AG04450 (cell line): ENCODE measurements around the gene ATP2B2. TPM values are rescaled to one million over a fixed set of nuclear protein-coding genes. Genes with fewer than 3 reads are reported as not detected.

Experiments
- CTCF ChIA-PET: fragments of 300-600, 350-600 bp; formaldehyde crosslinking; extraction: SDS; loops from one replicate; lab custom pipeline; 2022; ENCODE audit warnings: antibody characterized with exemption, inconsistent platforms; lab: Charles Lee
- POLR2A ChIA-PET: fragments of 350-600 bp; formaldehyde crosslinking; extraction: SDS; loops from one replicate; lab custom pipeline; 2021; ENCODE audit warnings: antibody characterized with exemption, inconsistent platforms; lab: Yijun Ruan, JAX
- DNase-seq: peaks from one replicate; pipeline ENCODE4 v3.0.0-alpha.2; 2011; ENCODE audit warnings: low read depth, low spot score
- H3K27ac ChIP-seq: one replicate; pipeline ENCODE4 v1.5.1; 2012; ENCODE audit warnings: low read depth, low read length, control low read depth
- H3K27me3 ChIP-seq: one replicate; pipeline ENCODE4 v1.6.0; 2012; ENCODE audit warnings: low read length; ENCODE audit not compliant: control insufficient read depth, insufficient read depth
- H3K4me3 ChIP-seq: 2 replicates; pipeline ENCODE4 v1.5.1; 2011; ENCODE audit warnings: mild to moderate bottlenecking, low read depth, low read length, control low read depth
- H3K9me3 ChIP-seq: 2 replicates; pipeline ENCODE4 v1.5.1; 2012; ENCODE audit warnings: low read length; ENCODE audit not compliant: control insufficient read depth, insufficient read depth
- CTCF ChIP-seq: IDR thresholded peaks from 2 replicates; pipeline ENCODE4 v1.5.1; 2011; ENCODE audit warnings: low read depth, low read length, control low read depth, inconsistent platforms
- polyA plus RNA-seq: library from polyadenylated mRNA; depleted of rRNA; stranded (reverse); fragments of >200 nt; gene quantifications from 2 replicates; pipeline ENCODE4 v1.2.3, GENCODE V29; 2011

Gene ATP2B2
- polyA plus RNA-seq, 1 experiment = 0.01 TPM

GRCh38 chr3:10361375-10361774 is 144.0 kb downstream of the ATP2B2 start:
- H3K27ac ChIP-seq = no peak overlapping the region
- ChIA-PET POLR2A (interaction anchor here (0.5 kb wide), 1 partner anchor 73 kb away, joined by 3 read pairs; no protein-coding TSS in a partner anchor), CTCF (interaction anchor here (0.7 kb wide), 1 partner anchor 699 kb away, joined by 3 read pairs; no protein-coding TSS in a partner anchor)
- no peak for DNase-seq
- peaks cover 10% of the 10 kb centered on the region for H3K9me3 ChIP-seq
- H3K27me3 ChIP-seq = peaks cover 4% of the 10 kb centered on the region
- no peak for TF ChIP-seq CTCF
- no peak overlapping the region for H3K4me3 ChIP-seq

- CTCF ChIA-PET = no interaction called here
- H3K9me3 ChIP-seq = peaks cover 10% of the 10 kb centered on the region
- no peak overlapping the region for H3K4me3 ChIP-seq
- H3K27ac ChIP-seq = no peak overlapping the region
- no peak for DNase-seq
- POLR2A ChIA-PET = no interaction called here
- no peak for TF ChIP-seq CTCF
- peaks cover 4% of the 10 kb centered on the region for H3K27me3 ChIP-seq
These were observed 144.9 kb downstream of the ATP2B2 start for GRCh38 chr3:10360478-10360877.

GRCh38 chr3:10359761-10360161 is 145.6 kb downstream of the ATP2B2 start:
- DNase-seq = no peak
- Histone ChIP-seq H3K27ac (no peak overlapping the region), H3K9me3 (peaks cover 10% of the 10 kb centered on the region), H3K27me3 (peaks cover 4% of the 10 kb centered on the region), H3K4me3 (no peak overlapping the region)
- no peak for TF ChIP-seq CTCF
- POLR2A ChIA-PET = no interaction called here
- CTCF ChIA-PET = interaction anchor here (1.7 kb wide), 1 partner anchor 16 kb away, joined by 5 read pairs; no protein-coding TSS in a partner anchor

DNA sequence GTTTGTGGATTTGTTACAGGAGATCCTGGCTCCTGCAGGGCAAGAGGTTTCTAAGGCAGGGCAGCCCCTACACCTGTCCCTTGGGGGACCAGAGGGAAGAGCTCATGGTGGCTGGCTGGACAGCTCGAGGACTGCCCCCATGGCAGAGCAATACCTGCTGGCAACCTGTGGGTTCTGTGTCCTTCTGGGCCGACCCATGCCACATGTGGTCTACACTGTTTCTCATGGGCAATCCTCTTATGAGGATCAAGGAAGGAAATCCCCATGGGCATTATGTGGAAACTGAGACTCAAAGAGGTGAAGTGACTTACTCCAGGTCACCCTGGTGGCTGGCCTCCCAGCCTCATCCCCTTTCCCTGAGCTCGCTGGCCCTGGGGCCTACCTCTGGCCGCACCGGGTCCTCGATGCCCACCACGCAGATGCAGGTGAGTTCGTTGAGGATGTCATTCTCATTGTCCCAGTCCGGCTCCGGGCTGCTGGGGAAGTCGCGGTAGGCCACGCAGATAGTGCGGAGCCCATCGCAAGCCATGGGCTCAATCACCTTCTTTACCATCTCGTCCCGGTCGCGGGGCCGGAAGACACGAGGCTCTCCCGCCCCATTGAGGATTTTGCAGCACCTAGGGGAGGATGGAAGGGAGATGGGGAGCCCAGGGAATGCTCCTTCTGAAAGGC is 146.9 kb downstream of the ATP2B2 start:
- no peak overlapping the region for H3K4me3 ChIP-seq
- ChIA-PET CTCF (interaction anchor here (1.3 to 2.0 kb wide), 3 partner anchors 9 to 381 kb away, joined by 5 to 16 read pairs (median 5); no protein-coding TSS in a partner anchor), POLR2A (interaction anchor here (2.0 kb wide), 1 partner anchor 8 kb away, joined by 15 read pairs; no protein-coding TSS in a partner anchor)
- H3K9me3 ChIP-seq = peaks cover 10% of the 10 kb centered on the region
- H3K27me3 ChIP-seq = peaks cover 4% of the 10 kb centered on the region
- no peak for DNase-seq
- H3K27ac ChIP-seq = no peak overlapping the region
- TF ChIP-seq CTCF = no peak
